Urothelium cell line (cell line): ENCODE data around the gene TIGAR.

Experiments used
- DNase-seq: peaks from one replicate; pipeline ENCODE4 v3.0.0; 2011; ENCODE audit warnings: low spot score, mixed read lengths
- FAIRE-seq: peaks from 2 replicates; lab custom pipeline; 2011; peaks lifted over from hg19 to GRCh38; lab: Jason Lieb, UNC

TIGAR gene

DNA sequence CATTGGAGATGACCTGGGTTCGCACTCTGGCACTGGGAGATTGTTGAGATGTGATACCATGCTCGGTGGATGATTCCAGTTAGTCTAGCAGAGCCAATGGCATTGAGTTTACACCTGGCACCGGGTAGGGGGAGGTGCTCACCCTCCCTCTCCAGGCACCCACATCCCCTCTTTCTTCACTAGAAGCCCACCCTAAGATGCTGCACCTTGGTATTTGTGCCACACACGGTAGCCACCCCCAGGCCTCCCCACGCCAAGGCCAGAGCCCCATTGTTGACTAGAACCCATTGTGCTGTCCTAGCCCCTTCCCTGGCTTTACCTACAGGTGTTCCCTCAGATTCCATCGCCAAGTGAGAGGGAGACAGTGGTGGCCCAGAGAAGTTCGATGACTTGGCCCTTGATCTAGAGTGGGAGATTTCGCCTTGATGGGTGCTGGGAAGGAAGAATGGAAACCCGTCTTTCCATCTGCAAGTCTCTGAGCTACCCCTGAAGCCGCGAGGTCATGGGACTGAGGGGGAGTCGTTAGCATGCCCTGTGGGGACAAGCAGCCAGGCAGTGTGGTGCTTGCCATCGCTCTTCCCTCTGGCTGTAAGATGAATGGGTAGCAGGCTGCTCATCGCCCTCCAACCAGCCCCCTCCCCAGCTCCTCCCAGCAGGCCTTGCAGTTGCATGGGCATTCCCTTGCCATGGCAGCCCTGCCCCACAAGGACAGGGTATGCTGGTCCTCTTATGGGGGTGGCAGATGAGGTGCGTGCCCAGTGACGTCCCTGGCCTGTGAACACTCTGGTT is 38.7 kb upstream of the TIGAR start:
- FAIRE-seq = peak; percentile 86
- no peak for DNase-seq

DNA sequence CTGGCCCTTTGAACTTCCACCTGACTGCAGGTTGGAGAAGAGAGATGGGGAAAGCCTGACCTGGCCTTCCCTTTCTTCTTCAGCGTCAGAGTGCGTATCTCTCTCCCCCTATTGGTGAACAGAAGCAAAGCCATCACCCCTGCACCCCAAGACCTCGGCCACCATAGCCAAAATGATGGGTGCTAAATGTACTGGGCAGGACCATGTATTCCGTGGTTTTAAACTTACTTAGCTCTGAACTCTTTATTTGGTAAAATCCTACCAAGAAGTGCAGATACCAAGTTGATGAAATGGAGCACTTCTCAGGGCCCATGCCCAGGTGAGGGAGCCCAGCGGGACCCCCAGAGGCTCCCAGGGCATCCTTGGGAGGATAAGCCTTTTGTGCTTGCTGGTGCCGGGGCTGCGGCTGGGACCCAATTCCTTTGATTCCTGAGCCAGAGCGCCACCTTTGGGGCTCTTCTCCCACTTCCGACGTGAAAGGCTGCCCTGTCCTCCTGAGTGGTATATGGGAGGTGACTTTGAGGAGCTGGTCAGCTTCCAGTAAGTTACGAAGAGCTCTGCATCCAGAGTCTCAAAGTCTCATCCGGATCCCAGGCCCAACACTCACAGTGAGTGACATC is 38.0 kb upstream of the TIGAR start:
- DNase-seq (no peak), FAIRE-seq (peak; percentile 86)

GRCh38 chr12:4283512-4284255 is 37.3 kb upstream of the TIGAR start:
- FAIRE-seq = peak; percentile 68

GRCh38 chr12:4284306-4284705 is 36.7 kb upstream of the TIGAR start:
- DNase-seq (no peak), FAIRE-seq (no peak)

More at GRCh38 chr12:4283512-4284255, 37.3 kb upstream of the TIGAR start:
- no peak for DNase-seq

- DNase-seq (no peak), FAIRE-seq (no peak)
Measured at GRCh38 chr12:4285070-4285469, 35.9 kb upstream of the TIGAR start.

- no peak for DNase-seq
Measured at GRCh38 chr12:4286228-4286627, 34.8 kb upstream of the TIGAR start.

GRCh38 chr12:4286771-4287317 is 34.2 kb upstream of the TIGAR start:
- no peak for DNase-seq

More at GRCh38 chr12:4286228-4286627, 34.8 kb upstream of the TIGAR start:
- peak; percentile 30 for FAIRE-seq

GRCh38 chr12:4287325-4288211 is 33.4 kb upstream of the TIGAR start:
- FAIRE-seq (peak; percentile 69), DNase-seq (no peak)

More at GRCh38 chr12:4286771-4287317, 34.2 kb upstream of the TIGAR start:
- FAIRE-seq = no peak

GRCh38 chr12:4288296-4289131 is 32.5 kb upstream of the TIGAR start:
- FAIRE-seq (peak; percentile 52), DNase-seq (no peak)

- DNase-seq (no peak), FAIRE-seq (no peak)
Measured at GRCh38 chr12:4289231-4289878, 31.7 kb upstream of the TIGAR start.

GRCh38 chr12:4289998-4290790 is 30.8 kb upstream of the TIGAR start:
- no peak for FAIRE-seq
- DNase-seq = no peak

GRCh38 chr12:4292341-4293073 is 28.5 kb upstream of the TIGAR start:
- FAIRE-seq = no peak

DNA sequence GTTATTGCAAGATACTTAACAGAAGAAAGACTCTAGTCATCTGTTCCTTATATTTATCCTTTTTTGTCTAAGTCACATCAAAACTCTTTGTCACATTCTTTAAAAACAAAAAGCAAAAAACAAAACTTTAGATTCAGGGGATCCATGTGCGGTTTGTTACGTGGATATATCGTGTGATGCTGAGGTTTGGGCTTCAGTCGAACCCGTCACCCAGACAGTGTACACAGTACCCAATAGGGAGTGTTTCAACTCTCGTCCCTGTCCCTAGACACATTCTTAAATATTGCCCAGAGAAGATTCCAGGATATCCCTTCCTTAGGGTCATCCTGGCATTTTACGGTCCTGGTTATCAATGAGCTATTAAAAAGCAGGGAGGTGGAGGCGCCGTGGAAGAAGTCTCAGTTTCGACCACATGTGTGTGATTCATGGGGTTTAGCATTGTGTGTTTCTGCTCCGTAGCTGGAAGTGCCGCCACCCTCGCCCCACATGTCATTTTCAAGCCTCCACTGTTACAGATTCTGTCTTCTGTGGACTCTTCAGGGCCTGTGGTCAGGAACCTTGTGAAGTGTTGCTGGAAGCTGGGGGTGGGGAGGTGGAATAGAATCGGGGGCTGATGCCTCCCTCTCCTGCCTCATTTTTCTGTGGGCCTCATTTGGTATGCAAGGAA is 27.6 kb upstream of the TIGAR start:
- FAIRE-seq (no peak), DNase-seq (no peak)

More at GRCh38 chr12:4292341-4293073, 28.5 kb upstream of the TIGAR start:
- DNase-seq = no peak

- no peak for DNase-seq
- FAIRE-seq = no peak
Measured at GRCh38 chr12:4293966-4294505, 27.0 kb upstream of the TIGAR start.

GRCh38 chr12:4296751-4297150 is 24.3 kb upstream of the TIGAR start:
- FAIRE-seq = peak; percentile 65
- DNase-seq = no peak

DNA sequence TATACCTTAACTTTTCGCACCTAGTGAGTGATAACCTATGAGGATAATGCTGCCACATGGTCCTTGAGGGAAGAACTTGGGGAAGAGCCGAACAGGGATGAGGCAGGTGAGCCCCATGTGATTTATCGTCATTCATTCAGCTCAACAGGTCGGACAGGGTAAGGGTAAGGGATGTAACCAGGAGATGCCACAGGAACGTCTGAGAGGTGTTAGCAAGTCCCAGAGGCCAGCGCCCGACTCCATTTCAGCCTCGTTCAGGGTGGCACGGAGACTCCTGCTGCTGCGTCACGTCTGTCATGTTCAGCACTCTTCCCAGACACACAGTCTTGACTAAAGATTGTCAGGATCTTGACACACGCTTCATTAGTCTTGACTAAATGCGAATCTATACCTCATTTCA is 23.4 kb upstream of the TIGAR start:
- DNase-seq (no peak), FAIRE-seq (no peak)

GRCh38 chr12:4300883-4301282 is 20.1 kb upstream of the TIGAR start:
- FAIRE-seq (no peak), DNase-seq (no peak)
